Keratinocyte (primary cell): ENCODE results near the gene BARX1. TPM values are rescaled to one million over a fixed set of nuclear protein-coding genes. Genes with fewer than 3 reads are reported as not detected.

Experiments
- DNase-seq: peaks from one replicate; pipeline ENCODE4 v3.0.0-alpha.2; 2011; ENCODE audit warnings: low read depth, missing footprints, low spot score
- FAIRE-seq: peaks from 2 replicates; lab custom pipeline; 2011; peaks lifted over from hg19 to GRCh38; lab: Jason Lieb, UNC
- H2AFZ ChIP-seq: 2 replicates; pipeline ENCODE4 v1.6.0; 2012; ENCODE audit warnings: low read length, control low read depth, inconsistent platforms; ENCODE audit not compliant: control insufficient read depth
- H3K27ac ChIP-seq: 2 replicates; pipeline ENCODE4 v1.5.1; 2011; ENCODE audit warnings: low read length; ENCODE audit not compliant: control insufficient read depth, insufficient read depth
- H3K27me3 ChIP-seq: 3 replicates; pipeline ENCODE4 v1.6.0; 2011; ENCODE audit warnings: low read length; ENCODE audit not compliant: control insufficient read depth, insufficient read depth; ENCODE audit errors: extremely low read depth
- H3K36me3 ChIP-seq, 2 experiments: 2 replicates in 1 of 2; 3 replicates in 1 of 2; pipeline ENCODE4 v1.5.1; 2011; ENCODE audit warnings: low read length in 2 of 2, mild to moderate bottlenecking in 1 of 2; ENCODE audit not compliant: control insufficient read depth in 2 of 2, insufficient read depth in 2 of 2; ENCODE audit errors: extremely low read depth in 1 of 2
- H3K4me1 ChIP-seq: 3 replicates; pipeline ENCODE4 v1.5.1; 2011; ENCODE audit warnings: low read length; ENCODE audit not compliant: control insufficient read depth, insufficient read depth; ENCODE audit errors: extremely low read depth
- H3K4me2 ChIP-seq: 3 replicates; pipeline ENCODE4 v1.6.0; 2011; ENCODE audit warnings: low read depth, low read length; ENCODE audit not compliant: control insufficient read depth, insufficient read depth; ENCODE audit errors: extremely low read depth
- H3K4me3 ChIP-seq, 3 experiments: fragments of 200-600 bp in 1 of 3; sonication (generic) in 1 of 3; 2 replicates in 2 of 3; 3 replicates in 1 of 3; pipeline ENCODE4 v1.5.1; 2011 to 2016; ENCODE audit warnings: low read length in 3 of 3, mild to moderate bottlenecking in 3 of 3, control low read depth in 2 of 3, inconsistent platforms in 1 of 3, low read depth in 1 of 3, mixed read lengths in 1 of 3, mixed run types in 1 of 3, moderate library complexity in 1 of 3; ENCODE audit not compliant: control insufficient read depth in 2 of 3, insufficient read depth in 2 of 3; ENCODE audit errors: extremely low read depth in 1 of 3
- H3K79me2 ChIP-seq: 2 replicates; pipeline ENCODE4 v1.6.0; 2012; ENCODE audit warnings: low read length; ENCODE audit not compliant: control insufficient read depth, insufficient read depth
- H3K9ac ChIP-seq: 3 replicates; pipeline ENCODE4 v1.6.0; 2011; ENCODE audit warnings: low read length; ENCODE audit not compliant: control insufficient read depth, insufficient read depth; ENCODE audit errors: extremely low read depth
- H3K9me1 ChIP-seq: 3 replicates; pipeline ENCODE4 v1.6.0; 2011; ENCODE audit warnings: low read length; ENCODE audit not compliant: control insufficient read depth, insufficient read depth; ENCODE audit errors: extremely low read depth
- H3K9me3 ChIP-seq: 2 replicates; pipeline ENCODE4 v1.5.1; 2012; ENCODE audit warnings: low read depth, low read length; ENCODE audit not compliant: control insufficient read depth
- H4K20me1 ChIP-seq: 3 replicates; pipeline ENCODE4 v1.6.0; 2011; ENCODE audit warnings: low read length; ENCODE audit not compliant: control insufficient read depth, insufficient read depth; ENCODE audit errors: extremely low read depth
- EZH2 ChIP-seq: IDR thresholded peaks from one replicate; pipeline ENCODE4 v1.6.1; 2012; ENCODE audit warnings: inconsistent platforms, mild to moderate bottlenecking, low read length, moderate library complexity
- dilution Hi-C: fragments of 300-500 bp; cut with MboI; formaldehyde crosslinking; loops from one replicate; pipeline ENCODE4 v1.7.0; 2020; ENCODE audit warnings: low sequenced_read_pairs; ENCODE audit not compliant: extremely low pct_ligation_motif_present
- polyA plus RNA-seq, 5 experiments: library from polyadenylated mRNA; depleted of rRNA in 3 of 5; stranded (reverse) in 3 of 5; stranded (forward) in 1 of 5; unstranded in 1 of 5; fragments of >200 nt; gene quantifications; 1 replicate in 1 of 5; 2 replicates in 3 of 5; 3 replicates in 1 of 5; pipeline versions ENCODE4 v1.2.1 to v1.2.3, GENCODE V29; 2011 to 2012; ENCODE audit warnings: missing spikeins in 2 of 5, low read depth in 1 of 5, low replicate concordance in 1 of 5
- TF ChIP-seq, protein P1 (sequence below), 3 experiments: IDR thresholded peaks in 1 of 3; conservative IDR thresholded peaks in 1 of 3; optimal IDR thresholded peaks in 1 of 3; 2 replicates in 2 of 3; 3 replicates in 1 of 3; pipeline versions ENCODE3 to v1.5.1; 2011; ENCODE audit warnings: low read length in 3 of 3, mild to moderate bottlenecking in 3 of 3, moderate library complexity in 2 of 3, control low read depth in 1 of 3, inconsistent platforms in 1 of 3; ENCODE audit not compliant: insufficient read depth in 2 of 3; ENCODE audit errors: extremely low read depth in 1 of 3

Gene BARX1
- polyA plus RNA-seq, 1 donor (not counting 4 experiments of a cell fraction or from before 2014, with no cell fraction given): not detected

DNA sequence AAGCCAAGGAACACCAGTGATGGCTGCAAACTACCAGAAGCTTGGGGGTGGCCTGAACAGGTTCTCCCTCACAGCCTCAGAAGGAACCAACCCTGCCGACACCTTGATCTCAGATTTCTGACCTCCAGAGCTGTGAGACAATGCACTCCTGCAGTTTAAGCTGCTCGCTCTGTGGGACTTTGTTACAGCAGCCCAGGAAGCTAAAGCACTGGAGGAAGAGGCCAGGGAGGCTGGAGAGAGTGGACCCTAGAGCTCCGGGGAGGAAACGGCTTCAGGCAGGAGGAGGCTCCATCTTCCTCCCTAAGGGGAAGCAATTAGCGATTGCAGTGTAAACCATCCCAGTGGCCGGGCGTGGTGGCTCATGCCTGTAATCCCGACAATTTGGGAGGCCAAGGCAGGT is 25.1 kb downstream of the BARX1 start:
- no peak overlapping the region for H3K27ac ChIP-seq
- TF ChIP-seq, protein P1, sequence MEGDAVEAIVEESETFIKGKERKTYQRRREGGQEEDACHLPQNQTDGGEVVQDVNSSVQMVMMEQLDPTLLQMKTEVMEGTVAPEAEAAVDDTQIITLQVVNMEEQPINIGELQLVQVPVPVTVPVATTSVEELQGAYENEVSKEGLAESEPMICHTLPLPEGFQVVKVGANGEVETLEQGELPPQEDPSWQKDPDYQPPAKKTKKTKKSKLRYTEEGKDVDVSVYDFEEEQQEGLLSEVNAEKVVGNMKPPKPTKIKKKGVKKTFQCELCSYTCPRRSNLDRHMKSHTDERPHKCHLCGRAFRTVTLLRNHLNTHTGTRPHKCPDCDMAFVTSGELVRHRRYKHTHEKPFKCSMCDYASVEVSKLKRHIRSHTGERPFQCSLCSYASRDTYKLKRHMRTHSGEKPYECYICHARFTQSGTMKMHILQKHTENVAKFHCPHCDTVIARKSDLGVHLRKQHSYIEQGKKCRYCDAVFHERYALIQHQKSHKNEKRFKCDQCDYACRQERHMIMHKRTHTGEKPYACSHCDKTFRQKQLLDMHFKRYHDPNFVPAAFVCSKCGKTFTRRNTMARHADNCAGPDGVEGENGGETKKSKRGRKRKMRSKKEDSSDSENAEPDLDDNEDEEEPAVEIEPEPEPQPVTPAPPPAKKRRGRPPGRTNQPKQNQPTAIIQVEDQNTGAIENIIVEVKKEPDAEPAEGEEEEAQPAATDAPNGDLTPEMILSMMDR (optimal IDR thresholded peaks at IDR 0.05 in 1 of 3, IDR thresholded peaks at IDR 0.05 in 1 of 3, conservative IDR thresholded peaks at IDR 0.05 in 1 of 3; ENCODE audit: extremely low read depth in 1 of 3, insufficient read depth in 2 of 3, low read length in 3 of 3): no peak
- no peak for TF ChIP-seq EZH2
- H3K79me2 ChIP-seq: no peaks in the 10 kb centered on the region
- H3K36me3 ChIP-seq: no peaks in the 10 kb centered on the region
- H2AFZ ChIP-seq: no peak overlapping the region
- no peaks in the 10 kb centered on the region for H4K20me1 ChIP-seq
- H3K27me3 ChIP-seq: peaks cover 6% of the 10 kb centered on the region
- H3K9me1 ChIP-seq: no peaks in the 10 kb centered on the region
- no peaks in the 10 kb centered on the region for H3K4me1 ChIP-seq
- H3K4me3 ChIP-seq: no peak overlapping the region
- no peak overlapping the region for H3K4me2 ChIP-seq
- no peaks in the 10 kb centered on the region for H3K9me3 ChIP-seq
- FAIRE-seq (no peak), DNase-seq (no peak)
- dilution Hi-C loops: no loop called here
- H3K9ac ChIP-seq: no peak overlapping the region

DNA sequence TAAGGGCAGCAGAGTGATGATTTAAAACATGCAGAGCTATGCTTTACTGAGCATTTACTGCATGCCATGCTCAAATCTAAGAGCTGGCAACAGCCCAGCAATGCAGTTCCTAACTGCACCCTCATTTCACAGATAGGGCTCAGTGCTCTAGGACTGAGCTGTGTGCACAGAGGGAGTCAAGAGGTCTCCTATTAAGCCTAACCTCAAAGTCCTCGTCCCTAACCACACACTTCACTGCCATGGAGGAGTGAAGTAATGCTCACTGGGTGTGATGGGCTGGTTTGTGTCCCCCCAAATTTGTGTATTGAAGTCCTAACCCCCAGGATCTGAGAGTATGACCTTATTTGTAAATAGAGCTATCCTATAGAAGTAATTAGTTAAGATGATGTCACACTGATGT is 25.9 kb downstream of the BARX1 start:
- Histone ChIP-seq H3K79me2 (no peaks in the 10 kb centered on the region), H3K9ac (no peak overlapping the region), H3K27ac (no peak overlapping the region), H3K27me3 (peaks cover 6% of the 10 kb centered on the region), H3K9me3 (no peaks in the 10 kb centered on the region), H3K4me3 (no peak overlapping the region), H2AFZ (no peak overlapping the region), H3K4me1 (no peaks in the 10 kb centered on the region), H3K36me3 (no peaks in the 10 kb centered on the region), H3K9me1 (no peaks in the 10 kb centered on the region), H3K4me2 (no peak overlapping the region), H4K20me1 (no peaks in the 10 kb centered on the region)
- dilution Hi-C loops: no loop called here
- no peak for DNase-seq
- FAIRE-seq: no peak
- TF ChIP-seq EZH2: no peak
- TF ChIP-seq, protein P1 (optimal IDR thresholded peaks at IDR 0.05 in 1 of 3, IDR thresholded peaks at IDR 0.05 in 1 of 3, conservative IDR thresholded peaks at IDR 0.05 in 1 of 3; ENCODE audit: extremely low read depth in 1 of 3, insufficient read depth in 2 of 3, low read length in 3 of 3): no peak
